Trophoblast cell (in vitro differentiated cells and primary cell): Measurements from ENCODE around the gene S100Z.
A peak's percentile ranks its signal among the peaks of the same experiment; 100 is the strongest.

ENCODE experiments used
- DNase-seq, 2 donors: peaks; one replicate each; pipeline ENCODE4 v3.0.0-alpha.2; 2016
- H2AFZ ChIP-seq: 2 replicates; pipeline ENCODE4 v1.6.1; 2013; ENCODE audit warnings: low read length, moderate library complexity, mild to moderate bottlenecking; ENCODE audit not compliant: insufficient read depth, poor library complexity
- H2AK5ac ChIP-seq: 2 replicates; pipeline ENCODE4 v1.6.1; 2013; ENCODE audit warnings: mild to moderate bottlenecking, low read length
- H2BK120ac ChIP-seq: 2 replicates; pipeline ENCODE4 v1.6.1; 2013; ENCODE audit warnings: low read length, mild to moderate bottlenecking, moderate library complexity; ENCODE audit not compliant: insufficient read depth, poor library complexity
- H2BK12ac ChIP-seq: 2 replicates; pipeline ENCODE4 v1.6.1; 2013; ENCODE audit warnings: mild to moderate bottlenecking, low read length, moderate library complexity
- H2BK5ac ChIP-seq: 2 replicates; pipeline ENCODE4 v1.6.1; 2013; ENCODE audit warnings: low read length, low read depth, moderate library complexity, mild to moderate bottlenecking; ENCODE audit not compliant: poor library complexity
- H3K14ac ChIP-seq: 2 replicates; pipeline ENCODE4 v1.6.1; 2013; ENCODE audit warnings: mild to moderate bottlenecking, low read length
- H3K18ac ChIP-seq: 2 replicates; pipeline ENCODE4 v1.6.1; 2013; ENCODE audit warnings: mild to moderate bottlenecking, low read length
- H3K23ac ChIP-seq: 2 replicates; pipeline ENCODE4 v1.6.1; 2013; ENCODE audit warnings: low read length
- H3K27ac ChIP-seq: 2 replicates; pipeline ENCODE4 v1.5.1; 2013; ENCODE audit warnings: low read depth, mild to moderate bottlenecking, inconsistent platforms, low read length, moderate library complexity
- H3K27me3 ChIP-seq: 2 replicates; pipeline ENCODE4 v1.6.1; 2013; ENCODE audit warnings: inconsistent platforms, mild to moderate bottlenecking, low read length, moderate library complexity; ENCODE audit not compliant: insufficient read depth
- H3K36me3 ChIP-seq, 2 experiments: 1 replicate in 1 of 2; 2 replicates in 1 of 2; pipeline ENCODE4 v1.6.1; 2013; ENCODE audit warnings: low read length in 2 of 2, mild to moderate bottlenecking in 2 of 2, moderate library complexity in 1 of 2; ENCODE audit not compliant: insufficient read depth in 2 of 2, control insufficient read depth in 1 of 2
- H3K4ac ChIP-seq: 2 replicates; pipeline ENCODE4 v1.6.1; 2013; ENCODE audit warnings: low read depth, mild to moderate bottlenecking, low read length, moderate library complexity
- H3K4me1 ChIP-seq, 2 experiments: 1 replicate in 1 of 2; 2 replicates in 1 of 2; pipeline ENCODE4 v1.6.1; 2013; ENCODE audit warnings: low read length in 2 of 2, mild to moderate bottlenecking in 2 of 2, moderate library complexity in 1 of 2; ENCODE audit not compliant: insufficient read depth in 2 of 2, control insufficient read depth in 1 of 2
- H3K4me2 ChIP-seq: 2 replicates; pipeline ENCODE4 v1.6.1; 2013; ENCODE audit warnings: inconsistent platforms, mild to moderate bottlenecking, low read length, moderate library complexity
- H3K4me3 ChIP-seq: 2 replicates; pipeline ENCODE4 v1.5.1; 2013; ENCODE audit warnings: mild to moderate bottlenecking, low read depth, low read length, inconsistent platforms
- H3K79me1 ChIP-seq: one replicate; pipeline ENCODE4 v1.6.1; 2013; ENCODE audit warnings: low read length
- H3K79me2 ChIP-seq: 2 replicates; pipeline ENCODE4 v1.6.1; 2013; ENCODE audit warnings: low read length, mild to moderate bottlenecking; ENCODE audit not compliant: control insufficient read depth, insufficient read depth, poor library complexity
- H3K9ac ChIP-seq: 2 replicates; pipeline ENCODE4 v1.6.1; 2013; ENCODE audit warnings: mild to moderate bottlenecking, low read length
- H3K9me3 ChIP-seq: 2 replicates; pipeline ENCODE4 v1.6.1; 2013; ENCODE audit warnings: low read depth, mild to moderate bottlenecking, control low read depth, inconsistent platforms, low read length; ENCODE audit not compliant: insufficient read depth
- H4K12ac ChIP-seq: 2 replicates; pipeline ENCODE4 v1.6.1; 2013; ENCODE audit warnings: low read depth, mild to moderate bottlenecking, low read length, moderate library complexity
- H4K8ac ChIP-seq: 2 replicates; pipeline ENCODE4 v1.6.1; 2013; ENCODE audit warnings: low read depth, mild to moderate bottlenecking, low read length, moderate library complexity
- H4K91ac ChIP-seq: one replicate; pipeline ENCODE4 v1.6.1; 2013; ENCODE audit warnings: low read depth, mild to moderate bottlenecking, low read length, moderate library complexity
- WGBS: extraction: QIAGEN DNeasy Blood & Tissue Kit; methylation state at CpG from one replicate; pipeline ENCODE4 v1.1.7; 2013; ENCODE audit warnings: missing lambda C conversion rate; ENCODE audit not compliant: insufficient read length, insufficient coverage; ENCODE audit errors: extremely low coverage; 5-methylcytosine and 5-hydroxymethylcytosine counted together

The S100Z gene

GRCh38 chr5:76813982-76814562 lies 35.7 kb upstream of the S100Z start:
- WGBS: no CpG with 5 or more reads among the region's 4 CpGs
- no peak overlapping the region for H2BK5ac ChIP-seq
- no peak overlapping the region for H4K91ac ChIP-seq
- H2BK12ac ChIP-seq: no peak overlapping the region
- peaks cover 2% of the 10 kb centered on the region for H3K79me1 ChIP-seq
- DNase-seq: peak; percentile 40 to 62
- H3K36me3 ChIP-seq: no peaks in the 10 kb centered on the region
- no peak overlapping the region for H2AK5ac ChIP-seq
- no peak overlapping the region for H3K23ac ChIP-seq
- no peaks in the 10 kb centered on the region for H3K79me2 ChIP-seq
- H3K18ac ChIP-seq: no peak overlapping the region
- no peaks in the 10 kb centered on the region for H3K9me3 ChIP-seq
- H3K4me3 ChIP-seq: no peak overlapping the region
- H3K4me2 ChIP-seq: no peak overlapping the region
- H4K8ac ChIP-seq: no peak overlapping the region
- no peak overlapping the region for H3K27ac ChIP-seq
- H3K27me3 ChIP-seq: no peaks in the 10 kb centered on the region
- no peak overlapping the region for H3K4ac ChIP-seq
- no peak overlapping the region for H4K12ac ChIP-seq
- H3K9ac ChIP-seq: no peak overlapping the region
- H2AFZ ChIP-seq: no peak overlapping the region
- no peak overlapping the region for H3K14ac ChIP-seq
- no peak overlapping the region for H2BK120ac ChIP-seq
- peaks cover 3 to 5% of the 10 kb centered on the region in 2 experiments for H3K4me1 ChIP-seq

- H3K27ac ChIP-seq: no peak overlapping the region
- H2BK12ac ChIP-seq: no peak overlapping the region
- DNase-seq: no peak
- H3K4me3 ChIP-seq: no peak overlapping the region
- H3K23ac ChIP-seq: no peak overlapping the region
- H3K79me2 ChIP-seq: peaks cover 2% of the 10 kb centered on the region
- H4K8ac ChIP-seq: no peak overlapping the region
- peaks cover 12 to 13% of the 10 kb centered on the region in 2 experiments for H3K4me1 ChIP-seq
- no peak overlapping the region for H4K91ac ChIP-seq
- H3K9ac ChIP-seq: no peak overlapping the region
- no peaks in the 10 kb centered on the region for H3K27me3 ChIP-seq
- H3K36me3 ChIP-seq: no peaks in the 10 kb centered on the region
- H3K4ac ChIP-seq: no peak overlapping the region
- H2BK120ac ChIP-seq: no peak overlapping the region
- no CpG with 5 or more reads among the region's 3 CpGs for WGBS
- H2AK5ac ChIP-seq: no peak overlapping the region
- H3K9me3 ChIP-seq: no peaks in the 10 kb centered on the region
- no peak overlapping the region for H4K12ac ChIP-seq
- no peak overlapping the region for H2AFZ ChIP-seq
- H3K79me1 ChIP-seq: peaks cover 7% of the 10 kb centered on the region
- no peak overlapping the region for H3K14ac ChIP-seq
- H3K4me2 ChIP-seq: no peak overlapping the region
- H3K18ac ChIP-seq: no peak overlapping the region
- H2BK5ac ChIP-seq: no peak overlapping the region
These were observed 33.5 kb upstream of the S100Z start for GRCh38 chr5:76816110-76816831.

- H3K79me2 ChIP-seq: peaks cover 2% of the 10 kb centered on the region
- H3K4ac ChIP-seq: peak within 1 kb of the TSS; percentile 47
- H2BK5ac ChIP-seq: no peak within 1 kb of the TSS
- H3K27ac ChIP-seq: no peak within 1 kb of the TSS
- peak within 1 kb of the TSS; percentile 82 for H3K4me3 ChIP-seq
- peak; percentile 95 to 96 for DNase-seq
- H3K23ac ChIP-seq: no peak within 1 kb of the TSS
- H2AK5ac ChIP-seq: no peak within 1 kb of the TSS
- H2BK12ac ChIP-seq: no peak within 1 kb of the TSS
- peak within 1 kb of the TSS; percentile 4 for H4K91ac ChIP-seq
- peaks cover 12 to 13% of the 10 kb centered on the region in 2 experiments for H3K4me1 ChIP-seq
- H3K36me3 ChIP-seq: no peaks in the 10 kb centered on the region
- H3K4me2 ChIP-seq: peak within 1 kb of the TSS; percentile 100
- H3K9me3 ChIP-seq: no peaks in the 10 kb centered on the region
- H3K27me3 ChIP-seq: no peaks in the 10 kb centered on the region
- H3K18ac ChIP-seq: peak within 1 kb of the TSS; percentile 71
- H4K12ac ChIP-seq: peak within 1 kb of the TSS; percentile 6
- no peak within 1 kb of the TSS for H2BK120ac ChIP-seq
- H3K9ac ChIP-seq: peak within 1 kb of the TSS; percentile 80
- H2AFZ ChIP-seq: peak within 1 kb of the TSS; percentile 41
- H3K14ac ChIP-seq: peak within 1 kb of the TSS; percentile 3
- WGBS: no CpG with 5 or more reads among the region's 72 CpGs
- peaks cover 7% of the 10 kb centered on the region for H3K79me1 ChIP-seq
- H4K8ac ChIP-seq: peak within 1 kb of the TSS; percentile 54
These were observed 30.7 kb upstream of the S100Z start, which contains the start of gene F2RL1 for GRCh38 chr5:76818844-76819831. Gene F2RL1 (plus strand): TSS chr5:76819030. CDS start chr5:76819183, 153 bp downstream.

GRCh38 chr5:76819851-76820525 lies 29.8 kb upstream of the S100Z start:
- peak overlapping the region; percentile 41 for H2AFZ ChIP-seq
- no peak overlapping the region for H2AK5ac ChIP-seq
- H2BK5ac ChIP-seq: no peak overlapping the region
- no peak overlapping the region for H2BK120ac ChIP-seq
- no peaks in the 10 kb centered on the region for H3K36me3 ChIP-seq
- peaks cover 12 to 13% of the 10 kb centered on the region in 2 experiments for H3K4me1 ChIP-seq
- H3K9ac ChIP-seq: no peak overlapping the region
- H4K91ac ChIP-seq: peak overlapping the region; percentile 4
- peak overlapping the region; percentile 100 for H3K4me2 ChIP-seq
- H3K4me3 ChIP-seq: peak overlapping the region; percentile 82
- no CpG with 5 or more reads among the region's 31 CpGs for WGBS
- H4K12ac ChIP-seq: peak overlapping the region; percentile 6
- no peak overlapping the region for H3K27ac ChIP-seq
- peaks cover 2% of the 10 kb centered on the region for H3K79me2 ChIP-seq
- H3K79me1 ChIP-seq: peaks cover 7% of the 10 kb centered on the region
- peak overlapping the region; percentile 25 for H3K14ac ChIP-seq
- no peak overlapping the region for H3K23ac ChIP-seq
- peak overlapping the region; percentile 54 for H4K8ac ChIP-seq
- H3K4ac ChIP-seq: peak overlapping the region; percentile 47
- peak overlapping the region; percentile 5 for H2BK12ac ChIP-seq
- no peaks in the 10 kb centered on the region for H3K9me3 ChIP-seq
- H3K27me3 ChIP-seq: no peaks in the 10 kb centered on the region
- H3K18ac ChIP-seq: peak overlapping the region; percentile 77
- peak in 1 of 2 donors; percentile 13 for DNase-seq
